Lung (tissue), 12 donors: ENCODE results near the gene GARIN5A. TPM values are rescaled to one million over a fixed set of nuclear protein-coding genes. Genes with fewer than 3 reads are reported as not detected.

Source experiments
- ATAC-seq: fragments of 200-7000 bp; cut with Tn5 transposase; one replicate; pipeline ENCODE4 v1.9.1; 2020; ENCODE audit warnings: moderate number of reproducible peaks; ENCODE audit not compliant: insufficient read depth, low FRiP score
- DNase-seq, 3 donors: peaks; one replicate each; pipeline ENCODE4 v3.0.0-alpha.2; 2013 to 2017
- H3K27ac ChIP-seq, 2 donors: one replicate each; pipeline ENCODE4 v1.5.1; 2013; ENCODE audit warnings: mild to moderate bottlenecking in 2 of 2, moderate library complexity in 2 of 2, control low read depth in 1 of 2, inconsistent platforms in 1 of 2, low read depth in 1 of 2, low read length in 1 of 2
- H3K27me3 ChIP-seq, 3 donors: one replicate each; pipeline ENCODE4 v1.5.1; 2013; ENCODE audit warnings: low read length in 2 of 3; ENCODE audit not compliant: control insufficient read depth in 3 of 3, insufficient read depth in 3 of 3
- H3K36me3 ChIP-seq, 4 donors: one replicate each; pipeline ENCODE4 v1.5.1; 2013; ENCODE audit warnings: low read length in 4 of 4, mild to moderate bottlenecking in 1 of 4, moderate library complexity in 1 of 4; ENCODE audit not compliant: control insufficient read depth in 4 of 4, insufficient read depth in 4 of 4
- H3K4me1 ChIP-seq, 5 donors: one replicate each; pipeline ENCODE4 v1.5.1; 2013; ENCODE audit warnings: low read length in 5 of 5, mild to moderate bottlenecking in 2 of 5, moderate library complexity in 1 of 5; ENCODE audit not compliant: control insufficient read depth in 5 of 5, insufficient read depth in 5 of 5
- H3K4me3 ChIP-seq: one replicate; pipeline ENCODE4 v1.5.1; 2013; ENCODE audit warnings: mild to moderate bottlenecking, control low read depth, moderate library complexity
- H3K9ac ChIP-seq, 2 donors: one replicate each; pipeline ENCODE4 v1.5.1; 2013; ENCODE audit warnings: low read length in 2 of 2, control low read depth in 1 of 2; ENCODE audit not compliant: insufficient read depth in 1 of 2
- H3K9me3 ChIP-seq, 4 donors: one replicate each; pipeline ENCODE4 v1.5.1; 2013; ENCODE audit warnings: low read length in 3 of 4, mild to moderate bottlenecking in 1 of 4, moderate library complexity in 1 of 4; ENCODE audit not compliant: control insufficient read depth in 4 of 4, insufficient read depth in 3 of 4
- CTCF ChIP-seq: IDR thresholded peaks from 2 replicates; pipeline ENCODE4 v1.5.1; 2012; ENCODE audit warnings: mild to moderate bottlenecking; ENCODE audit errors: control extremely low read depth, extremely low read depth
- WGBS, 2 donors: extraction: QIAGEN DNeasy Blood & Tissue Kit; methylation state at CpG; one replicate each; pipeline ENCODE4 v1.1.7; 2013; 5-methylcytosine and 5-hydroxymethylcytosine counted together
- polyA plus RNA-seq, 2 donors: library from polyadenylated mRNA; stranded (reverse); fragments of 200-250 nt; gene quantifications; one replicate each; pipeline ENCODE4 v1.2.1, GENCODE V29; 2013
- total RNA-seq, 2 donors: library from RNA; depleted of rRNA in 1 of 2; stranded (reverse); fragments of >200 nt in 1 of 2; gene quantifications; one replicate each; pipeline ENCODE4 v1.2.1, GENCODE V29; 2014 to 2021
- donor health status: control.
- donor health status: control.
- donor health status: Bipolar disorder and iron deficiency.
- donor health status: healthy.
- donor health status: DM: yes; HTN: yes; CAD: no.

The GARIN5A gene
- total and polyA plus RNA-seq, 4 donors: 1.7 to 5.0 (median 2.4) TPM

- peaks cover 0 to 6% (median 0%) of the 10 kb centered on the region in 4 donors for H3K9me3 ChIP-seq
- 78 to 82% methylated on average over 14 of the region's 14 CpGs for WGBS, 2 donors
- peaks cover 0 to 13% (median 0%) of the 10 kb centered on the region in 3 donors for H3K27me3 ChIP-seq
- no peak overlapping the region for H3K4me3 ChIP-seq
- H3K36me3 ChIP-seq: no peaks in the 10 kb centered on the region
- ATAC-seq (no peak), DNase-seq (no peak)
- H3K4me1 ChIP-seq: no peaks in the 10 kb centered on the region
- H3K27ac ChIP-seq: no peak overlapping the region
- no peak overlapping the region for H3K9ac ChIP-seq
- TF ChIP-seq CTCF: no peak
Measured at GRCh38 chr19:50449236-50449899, 27.3 kb downstream of the GARIN5A start.

- DNase-seq (no peak), ATAC-seq (no peak)
- Histone ChIP-seq H3K27me3 (peaks cover 0 to 13% (median 0%) of the 10 kb centered on the region in 3 donors), H3K27ac (no peak overlapping the region), H3K4me3 (no peak overlapping the region), H3K9ac (no peak overlapping the region), H3K4me1 (no peaks in the 10 kb centered on the region), H3K36me3 (no peaks in the 10 kb centered on the region), H3K9me3 (peaks cover 0 to 6% (median 0%) of the 10 kb centered on the region in 4 donors)
- no peak for TF ChIP-seq CTCF
- 96 to 97% methylated on average over 10 of the region's 10 CpGs for WGBS, 2 donors
Measured at GRCh38 chr19:50447750-50448149, 28.9 kb downstream of the GARIN5A start.

- ATAC-seq: no peak
- Histone ChIP-seq H3K27me3 (peaks cover 0 to 11% (median 0%) of the 10 kb centered on the region in 3 donors), H3K27ac (no peak overlapping the region), H3K36me3 (no peaks in the 10 kb centered on the region), H3K9me3 (peaks cover 0 to 6% (median 0%) of the 10 kb centered on the region in 4 donors), H3K4me3 (no peak overlapping the region), H3K4me1 (no peaks in the 10 kb centered on the region), H3K9ac (no peak overlapping the region)
- TF ChIP-seq CTCF: no peak
- WGBS, 2 donors: 88 to 94% methylated on average over 5 of the region's 5 CpGs
- DNase-seq: no peak
Measured at GRCh38 chr19:50447053-50447452, 29.6 kb downstream of the GARIN5A start.
